Measurements from ENCODE around the gene LTBR. TPM values are rescaled to one million over a fixed set of nuclear protein-coding genes. Genes with fewer than 3 reads are reported as not detected.

Gene LTBR
- total and polyA plus RNA-seq, 2 of the 4 experiments (the other 2 are of a cell fraction), result 19.7 to 62.5 TPM

GRCh38 chr12:6364044-6364374 is 20.0 kb upstream of the LTBR start:
- ChIA-PET POLR2A (ENCODE audit: unreplicated experiment) (no interaction called here), CTCF (interaction anchor here (0.7 to 0.9 kb wide), 3 partner anchors 9 to 30 kb away, joined by 3 to 9 read pairs (median 4); no protein-coding TSS in a partner anchor)
- in situ Hi-C loops (cut with MboI; ENCODE audit: low sequenced_read_pairs), result no loop called here
- H3K79me1 ChIP-seq (ENCODE audit: low read depth in 1 of 2, low read length in 2 of 2), result no peaks in the 10 kb centered on the region
- peaks cover 7% of the 10 kb centered on the region for H3K4me1 ChIP-seq (ENCODE audit: control insufficient read depth, insufficient read depth, low read length)
- no peak overlapping the region for H2AK9ac ChIP-seq (replicated peaks; ENCODE audit: low read depth, low read length, poor library complexity)
- 80% methylated on average over 15 of the region's 15 CpGs; no CpG with 5 or more reads in 1 of the 2 experiments for WGBS, 2 experiments (ENCODE audit: extremely low coverage in 2 of 2, insufficient read length in 1 of 2)
- 0 out of 2 replicates have a peak overlapping the region, but pooled peaks have one; percentile 14 for H2AK5ac ChIP-seq (ENCODE audit: low read depth, low read length)
- 0 out of 2 replicates have a peak overlapping the region, but pooled peaks have one; percentile 32 for H4K91ac ChIP-seq (ENCODE audit: insufficient read depth, low read depth, low read length)
- H4K20me1 ChIP-seq (ENCODE audit: insufficient read depth, low read length), result no peaks in the 10 kb centered on the region
- no peak overlapping the region for H3K56ac ChIP-seq (ENCODE audit: extremely low read depth, insufficient read depth, low read length)
- no peaks in the 10 kb centered on the region; the same call in 1 of the 2 replicates for H3K27me3 ChIP-seq (ENCODE audit: control insufficient read depth, insufficient read depth, low read length)
- ATAC-seq (ENCODE audit: low read depth), result no peak
- intact Hi-C loops (cut with micrococcal nuclease), result no loop called here
- no peak overlapping the region for H4K5ac ChIP-seq (ENCODE audit: low read depth, low read length)
- no peaks in the 10 kb centered on the region for H3K36me3 ChIP-seq (ENCODE audit: control insufficient read depth, insufficient read depth, low read length)
- no peaks in the 10 kb centered on the region for H3K9me3 ChIP-seq (ENCODE audit: control insufficient read depth, insufficient read depth, low read length)
- no peak overlapping the region for H3K27ac ChIP-seq (ENCODE audit: insufficient read depth, low read length)
- no peak overlapping the region for H2BK15ac ChIP-seq (ENCODE audit: low read depth, low read length)
- dilution Hi-C loops (cut with HindIII; ENCODE audit: low sequenced_read_pairs, unreplicated experiment), result no loop called here
- TF ChIP-seq, protein P1, sequence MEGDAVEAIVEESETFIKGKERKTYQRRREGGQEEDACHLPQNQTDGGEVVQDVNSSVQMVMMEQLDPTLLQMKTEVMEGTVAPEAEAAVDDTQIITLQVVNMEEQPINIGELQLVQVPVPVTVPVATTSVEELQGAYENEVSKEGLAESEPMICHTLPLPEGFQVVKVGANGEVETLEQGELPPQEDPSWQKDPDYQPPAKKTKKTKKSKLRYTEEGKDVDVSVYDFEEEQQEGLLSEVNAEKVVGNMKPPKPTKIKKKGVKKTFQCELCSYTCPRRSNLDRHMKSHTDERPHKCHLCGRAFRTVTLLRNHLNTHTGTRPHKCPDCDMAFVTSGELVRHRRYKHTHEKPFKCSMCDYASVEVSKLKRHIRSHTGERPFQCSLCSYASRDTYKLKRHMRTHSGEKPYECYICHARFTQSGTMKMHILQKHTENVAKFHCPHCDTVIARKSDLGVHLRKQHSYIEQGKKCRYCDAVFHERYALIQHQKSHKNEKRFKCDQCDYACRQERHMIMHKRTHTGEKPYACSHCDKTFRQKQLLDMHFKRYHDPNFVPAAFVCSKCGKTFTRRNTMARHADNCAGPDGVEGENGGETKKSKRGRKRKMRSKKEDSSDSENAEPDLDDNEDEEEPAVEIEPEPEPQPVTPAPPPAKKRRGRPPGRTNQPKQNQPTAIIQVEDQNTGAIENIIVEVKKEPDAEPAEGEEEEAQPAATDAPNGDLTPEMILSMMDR (conservative IDR thresholded peaks at IDR 0.05; ENCODE audit: low read depth, low read length), result no peak
- TF ChIP-seq RFX5 (IDR thresholded peaks at IDR 0.05; ENCODE audit: low read depth, low read length) (no peak), CHD1 (IDR thresholded peaks at IDR 0.05; ENCODE audit: low read depth, low read length) (no peak), MAZ (IDR thresholded peaks at IDR 0.05; ENCODE audit: borderline replicate concordance, low read depth, low read length) (no peak), USF2 (IDR thresholded peaks at IDR 0.05; ENCODE audit: low read depth, low read length) (no peak), SMC3 (IDR thresholded peaks at IDR 0.05; ENCODE audit: low read depth, low read length) (no peak), BHLHE40 (IDR thresholded peaks at IDR 0.05; ENCODE audit: low read depth, low read length) (no peak), POLR2A (IDR thresholded peaks at IDR 0.05; ENCODE audit: low read depth, low read length) (no peak), MXI1 (IDR thresholded peaks at IDR 0.05; ENCODE audit: borderline replicate concordance, low read depth, low read length) (no peak), RCOR1 (IDR thresholded peaks at IDR 0.05; ENCODE audit: insufficient replicate concordance, low read length) (no peak), FOS (IDR thresholded peaks at IDR 0.05; ENCODE audit: low read depth, low read length) (no peak), ELK1 (IDR thresholded peaks at IDR 0.05; ENCODE audit: borderline replicate concordance, low read depth, low read length) (no peak), NFE2L2 (IDR thresholded peaks at IDR 0.05; ENCODE audit: low read depth, low read length) (no peak), CEBPB (IDR thresholded peaks at IDR 0.05; ENCODE audit: low read depth, low read length) (no peak), RAD21 (IDR thresholded peaks at IDR 0.05; ENCODE audit: low read length) (no peak), MAFK (IDR thresholded peaks at IDR 0.05; ENCODE audit: low read depth, low read length) (no peak)
- H3K14ac ChIP-seq (replicated peaks; ENCODE audit: low read depth, low read length), result no peak overlapping the region
- H2AFZ ChIP-seq (replicated peaks; ENCODE audit: low read length, poor library complexity), result peak overlapping the region; percentile 94
- H3K4ac ChIP-seq (ENCODE audit: low read depth, low read length), result no peak overlapping the region
- H2BK5ac ChIP-seq (ENCODE audit: low read depth, low read length, poor library complexity, severe bottlenecking), result no peak overlapping the region
- DNase-seq, result no peak
- H3K23ac ChIP-seq (ENCODE audit: low read depth, low read length), result no peak overlapping the region
- peak overlapping the region in 1 of 2 experiments; percentile 75; a peak in 2 of 4 replicates for H4K8ac ChIP-seq (ENCODE audit: low read depth in 2 of 2, low read length in 2 of 2)
- no TSS peak for BruUV-seq (replicated peaks)
- no peak overlapping the region for H3K9ac ChIP-seq (ENCODE audit: low read depth, low read length)
- no peak overlapping the region for H2BK20ac ChIP-seq (ENCODE audit: low read depth, low read length)
- no peak overlapping the region for H2BK120ac ChIP-seq (ENCODE audit: low read depth, low read length)
- H3K18ac ChIP-seq (ENCODE audit: low read depth, low read length), result no peak overlapping the region
- no peak overlapping the region; the same call in 1 of the 2 replicates for H3K4me2 ChIP-seq (ENCODE audit: low read depth, low read length)
- H3K9me1 ChIP-seq (ENCODE audit: insufficient read depth, low read length), result no peaks in the 10 kb centered on the region
- no peak overlapping the region for H3K4me3 ChIP-seq (ENCODE audit: insufficient read depth, low read depth, low read length)
